LNCaP clone FGC (cell line): ENCODE data around the gene OPCML.

ENCODE experiments used
- DNase-seq: peaks from one replicate; pipeline ENCODE4 v3.0.0-alpha.2; 2011; ENCODE audit warnings: low read depth
- H3K4me3 ChIP-seq: 2 replicates; pipeline ENCODE4 v1.5.1; 2011; ENCODE audit warnings: mild to moderate bottlenecking, low read depth, low read length, control low read depth
- TF ChIP-seq, protein P1 (sequence below): IDR thresholded peaks from 2 replicates; pipeline ENCODE4 v1.5.1; 2012; ENCODE audit warnings: mild to moderate bottlenecking; ENCODE audit not compliant: control insufficient read depth, insufficient read depth; ENCODE audit errors: extremely low read depth

OPCML gene

DNA sequence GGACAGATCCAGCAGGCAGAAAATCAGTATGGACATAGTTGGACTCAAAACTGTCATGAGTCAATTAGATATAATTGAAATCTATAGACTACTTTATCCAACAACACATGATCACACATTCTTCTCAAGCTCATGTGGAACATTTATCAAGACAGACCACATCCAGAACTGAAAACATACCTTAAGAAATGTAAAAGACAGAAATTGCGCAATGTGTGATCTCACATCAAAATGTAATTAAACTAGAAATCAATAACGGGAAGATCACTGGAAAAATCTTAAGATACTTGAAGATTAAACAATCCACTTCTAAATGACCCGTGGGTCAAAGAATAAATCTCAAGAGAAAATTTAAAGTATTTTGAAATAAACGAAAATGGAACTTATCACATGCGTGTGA is 435.3 kb downstream of the OPCML start:
- DNase-seq, result no peak
- TF ChIP-seq, protein P1, sequence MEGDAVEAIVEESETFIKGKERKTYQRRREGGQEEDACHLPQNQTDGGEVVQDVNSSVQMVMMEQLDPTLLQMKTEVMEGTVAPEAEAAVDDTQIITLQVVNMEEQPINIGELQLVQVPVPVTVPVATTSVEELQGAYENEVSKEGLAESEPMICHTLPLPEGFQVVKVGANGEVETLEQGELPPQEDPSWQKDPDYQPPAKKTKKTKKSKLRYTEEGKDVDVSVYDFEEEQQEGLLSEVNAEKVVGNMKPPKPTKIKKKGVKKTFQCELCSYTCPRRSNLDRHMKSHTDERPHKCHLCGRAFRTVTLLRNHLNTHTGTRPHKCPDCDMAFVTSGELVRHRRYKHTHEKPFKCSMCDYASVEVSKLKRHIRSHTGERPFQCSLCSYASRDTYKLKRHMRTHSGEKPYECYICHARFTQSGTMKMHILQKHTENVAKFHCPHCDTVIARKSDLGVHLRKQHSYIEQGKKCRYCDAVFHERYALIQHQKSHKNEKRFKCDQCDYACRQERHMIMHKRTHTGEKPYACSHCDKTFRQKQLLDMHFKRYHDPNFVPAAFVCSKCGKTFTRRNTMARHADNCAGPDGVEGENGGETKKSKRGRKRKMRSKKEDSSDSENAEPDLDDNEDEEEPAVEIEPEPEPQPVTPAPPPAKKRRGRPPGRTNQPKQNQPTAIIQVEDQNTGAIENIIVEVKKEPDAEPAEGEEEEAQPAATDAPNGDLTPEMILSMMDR, result no peak
- no peak overlapping the region for H3K4me3 ChIP-seq

DNA sequence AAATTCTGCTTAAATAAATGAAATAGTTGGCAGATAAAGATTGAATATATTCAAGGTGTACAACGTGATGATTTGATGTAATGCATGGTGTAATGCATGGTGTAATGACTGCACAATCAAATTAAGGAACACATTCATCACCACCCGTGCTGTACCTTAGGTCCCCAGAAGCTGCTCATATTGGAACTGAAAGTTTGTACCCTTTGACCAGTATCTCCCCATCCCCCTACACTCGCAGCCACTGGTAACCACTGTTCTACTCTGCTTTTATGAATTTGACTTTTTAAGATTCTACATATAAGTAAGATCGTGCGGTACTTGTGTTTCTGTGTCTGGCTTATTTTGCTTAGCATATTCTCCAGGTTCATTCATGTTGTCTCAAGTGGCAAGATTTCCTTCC is 445.8 kb downstream of the OPCML start:
- no peak for DNase-seq
- no peak overlapping the region for H3K4me3 ChIP-seq
- TF ChIP-seq, protein P1, result no peak

DNA sequence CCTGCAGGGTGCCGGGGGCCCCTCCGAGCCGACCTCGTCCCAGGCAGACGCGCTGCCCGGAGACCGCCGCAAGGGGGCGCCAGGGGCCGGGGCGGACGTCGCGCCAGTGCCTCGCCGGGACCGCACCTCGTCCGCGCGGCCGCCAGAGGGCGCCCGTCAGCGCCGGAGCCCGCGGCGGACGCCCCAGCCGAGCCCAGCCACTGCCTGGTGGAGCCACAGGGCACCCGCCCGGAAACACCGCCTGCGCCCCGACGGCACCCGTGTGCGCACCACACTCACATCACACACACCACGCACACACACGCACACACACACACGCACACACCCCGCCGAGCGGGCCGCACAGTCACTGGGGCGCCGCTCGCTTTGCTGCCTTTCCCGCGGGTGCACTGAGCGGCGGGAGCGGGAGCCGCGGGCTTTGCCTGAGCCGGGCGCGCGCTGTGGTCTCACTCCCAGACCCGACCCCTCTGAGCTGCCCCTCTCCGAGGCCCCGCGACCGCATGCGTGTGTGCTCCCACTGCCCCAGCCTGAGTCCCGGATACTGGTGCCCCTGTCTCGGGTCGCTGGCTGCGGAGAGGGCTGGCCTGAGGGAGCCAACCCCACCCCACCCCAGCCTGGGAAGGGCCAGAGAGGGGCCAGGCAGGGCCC is 449.3 kb downstream of the OPCML start:
- DNase-seq, result no peak
- H3K4me3 ChIP-seq, result peak overlapping the region; percentile 31
- TF ChIP-seq, protein P1, result peak; percentile 100

DNA sequence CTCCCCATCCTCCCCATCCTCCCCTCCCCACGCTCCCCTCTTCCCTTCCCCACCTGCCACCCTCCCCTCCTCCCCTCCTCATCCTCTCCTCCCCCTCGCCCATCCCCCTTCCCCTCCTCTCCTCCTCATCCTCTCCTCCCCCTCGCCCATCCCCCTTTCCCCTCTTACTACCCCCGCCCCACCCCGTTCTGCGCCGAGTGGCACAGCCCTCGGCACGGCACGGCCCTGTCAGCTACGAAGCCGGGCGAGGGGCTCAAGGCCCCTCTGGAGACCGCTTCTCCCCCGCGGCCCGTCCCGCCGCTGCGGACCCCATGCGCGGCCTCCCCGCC is 449.9 kb downstream of the OPCML start:
- no peak for DNase-seq

DNA sequence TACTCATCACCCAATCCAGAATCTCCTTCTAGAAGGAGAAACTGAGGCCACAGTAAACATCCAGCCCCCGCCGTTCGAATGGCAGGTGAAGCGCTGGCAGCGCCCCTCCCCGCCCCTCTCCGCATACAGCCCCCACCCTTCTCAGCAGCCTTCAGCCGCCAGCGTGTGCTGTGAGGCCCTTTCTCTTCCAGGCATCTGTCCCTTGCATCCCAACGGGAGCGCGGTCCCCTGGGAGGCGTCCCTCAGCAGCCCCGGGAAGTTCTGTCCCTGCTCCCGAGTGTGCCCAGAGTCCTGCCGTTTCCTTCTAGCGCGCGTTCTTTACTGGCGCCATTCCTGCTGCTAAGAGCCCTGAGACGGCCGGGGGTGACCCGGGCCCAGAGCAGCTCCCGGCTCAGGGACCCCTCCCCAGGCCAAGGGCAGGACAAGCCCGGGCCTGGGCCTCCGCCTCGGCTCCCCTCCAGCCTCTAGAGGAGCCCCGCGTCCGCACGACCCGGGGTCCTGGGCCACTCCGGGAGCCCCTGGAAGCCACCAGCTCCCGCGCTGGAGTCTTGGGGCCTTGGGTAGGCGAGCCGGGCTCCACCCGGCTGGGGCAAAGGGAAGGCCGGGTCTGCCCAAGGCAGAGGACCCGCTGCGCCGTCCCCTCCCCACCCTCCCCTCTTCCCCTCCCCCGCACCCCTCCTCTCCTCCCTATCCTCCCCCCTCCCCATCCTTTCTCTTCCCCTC is 450.4 kb downstream of the OPCML start:
- no peak overlapping the region for H3K4me3 ChIP-seq
- TF ChIP-seq, protein P1, result no peak
- DNase-seq, result no peak

More for the DNA sequence above, 449.9 kb downstream of the OPCML start:
- no peak overlapping the region for H3K4me3 ChIP-seq
- TF ChIP-seq, protein P1, result no peak

DNA sequence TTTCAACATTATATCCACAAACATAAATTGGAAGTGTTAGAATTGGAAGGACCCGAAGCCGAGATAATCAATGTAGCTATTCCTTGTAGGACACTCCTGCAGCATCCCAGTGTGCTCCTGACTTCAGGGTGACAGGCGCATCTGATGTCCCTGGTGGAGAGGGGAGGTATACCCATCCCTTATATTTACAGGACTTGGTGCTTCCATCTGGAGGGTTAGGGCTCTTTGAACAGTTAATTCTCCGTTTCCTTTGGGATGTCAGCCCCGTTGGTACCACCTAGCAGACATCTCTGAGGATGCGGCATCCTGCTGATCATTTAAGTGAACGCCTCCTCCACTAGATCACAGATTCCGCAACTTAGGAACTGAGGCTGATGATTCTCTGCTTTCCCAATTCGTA is 451.3 kb downstream of the OPCML start:
- TF ChIP-seq, protein P1, result no peak
- DNase-seq, result no peak
- no peak overlapping the region for H3K4me3 ChIP-seq
